Vagina (tissue), 2 donors: Measurements from ENCODE around the gene RNH1. TPM values are rescaled to one million over a fixed set of nuclear protein-coding genes. Genes with fewer than 3 reads are reported as not detected.

ENCODE experiments used
- DNase-seq, 2 donors: peaks; one replicate each; pipeline ENCODE4 v3.0.0-alpha.2; 2017; ENCODE audit errors: extremely low spot score in 2 of 2
- H3K27ac ChIP-seq: fragments of 200-600 bp; sonication (generic); one replicate; pipeline ENCODE4 v1.5.1; 2019
- H3K27me3 ChIP-seq: fragments of 200-600 bp; sonication (generic); one replicate; pipeline ENCODE4 v1.5.1; 2019
- H3K36me3 ChIP-seq, 2 donors: fragments of 200-600 bp; sonication (generic); one replicate each; pipeline ENCODE4 v1.5.1; 2017 to 2019
- H3K4me1 ChIP-seq: fragments of 200-600 bp; sonication (generic); one replicate; pipeline ENCODE4 v1.5.1; 2019
- H3K4me3 ChIP-seq, 2 donors: fragments of 200-600 bp; sonication (generic); 1 replicate in 1 of 2; 2 replicates in 1 of 2; pipeline ENCODE4 v1.5.1; 2016 to 2019
- H3K9me3 ChIP-seq: fragments of 200-600 bp; sonication (generic); one replicate; pipeline ENCODE4 v1.5.1; 2019
- POLR2A ChIP-seq, 2 donors: fragments of 450-650 bp; IDR thresholded peaks; one replicate each; pipeline ENCODE4 v1.6.1; 2017; ENCODE audit warnings: antibody characterized with exemption in 2 of 2, mild to moderate bottlenecking in 2 of 2, moderate library complexity in 2 of 2
- POLR2AphosphoS5 ChIP-seq, 2 donors: sonication (generic); formaldehyde crosslinking; IDR thresholded peaks; one replicate each; pipeline ENCODE4 v1.9.0; 2017; ENCODE audit warnings: antibody characterized with exemption in 2 of 2, mild to moderate bottlenecking in 2 of 2, low read depth in 1 of 2; ENCODE audit not compliant: insufficient read depth in 1 of 2
- intact Hi-C: fragments of 100-400 bp; cut with DNase I; formaldehyde crosslinking; loops from one replicate; pipeline ENCODE4 v1.15.1; 2023
- total RNA-seq: library from RNA; depleted of rRNA; stranded (reverse); fragments of >200 nt; gene quantifications from one replicate; pipeline ENCODE4 v1.2.3, GENCODE V29; 2016
- TF ChIP-seq, protein P1 (sequence below), 3 experiments: fragments of 450-650 bp in 2 of 3; fragments of 200-600 bp in 1 of 3; sonication (generic) in 1 of 3; IDR thresholded peaks; one replicate each; pipeline ENCODE4 v1.5.1; 2017 to 2019; ENCODE audit warnings: antibody characterized with exemption in 3 of 3, mild to moderate bottlenecking in 2 of 3, moderate library complexity in 2 of 3

The RNH1 gene
- total RNA-seq, 1 donor from 2014 or later: 252 TPM

DNA sequence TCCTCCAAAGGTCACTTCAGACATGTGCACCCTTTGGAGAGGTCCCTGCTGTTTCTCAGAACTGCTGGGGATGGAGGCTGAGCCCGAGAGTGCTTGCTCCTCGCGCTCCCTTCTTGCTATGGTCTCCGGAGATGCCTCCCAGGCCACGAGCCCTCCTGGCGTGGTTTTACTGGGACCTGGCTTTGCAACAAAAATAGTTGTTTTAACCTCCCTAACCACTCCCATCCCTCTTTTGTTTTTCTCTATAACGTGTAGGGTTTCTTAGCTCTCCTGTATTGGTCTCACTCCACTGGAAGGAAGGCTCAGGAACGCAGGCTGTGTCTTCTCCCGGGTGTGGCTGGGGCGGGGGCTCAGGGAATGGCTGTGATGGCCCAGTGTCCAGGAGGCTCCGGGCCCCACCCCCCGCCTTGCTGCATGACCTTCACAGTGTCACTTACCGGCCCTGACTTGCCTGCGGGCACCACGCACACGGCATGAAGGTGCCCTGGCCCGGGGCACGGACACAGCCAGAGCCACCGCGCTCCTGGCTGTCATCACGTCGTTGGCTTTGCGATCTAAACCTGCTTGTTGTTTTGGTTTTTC, 51.4 kb downstream of the RNH1 start:
- intact Hi-C loops: no loop called here
- no peak for DNase-seq
- Histone ChIP-seq H3K4me3 (no peak overlapping the region), H3K27me3 (no peaks in the 10 kb centered on the region), H3K36me3 (peaks cover 0 to 18% of the 10 kb centered on the region in 2 donors), H3K4me1 (peaks cover 13% of the 10 kb centered on the region), H3K9me3 (no peaks in the 10 kb centered on the region), H3K27ac (no peak overlapping the region)
- TF ChIP-seq POLR2A (IDR thresholded peaks at IDR 0.05): no peak
- no peak for TF ChIP-seq POLR2AphosphoS5 (IDR thresholded peaks at IDR 0.05; ENCODE audit: insufficient read depth in 1 of 2, low read depth in 1 of 2)
- TF ChIP-seq, protein P1, sequence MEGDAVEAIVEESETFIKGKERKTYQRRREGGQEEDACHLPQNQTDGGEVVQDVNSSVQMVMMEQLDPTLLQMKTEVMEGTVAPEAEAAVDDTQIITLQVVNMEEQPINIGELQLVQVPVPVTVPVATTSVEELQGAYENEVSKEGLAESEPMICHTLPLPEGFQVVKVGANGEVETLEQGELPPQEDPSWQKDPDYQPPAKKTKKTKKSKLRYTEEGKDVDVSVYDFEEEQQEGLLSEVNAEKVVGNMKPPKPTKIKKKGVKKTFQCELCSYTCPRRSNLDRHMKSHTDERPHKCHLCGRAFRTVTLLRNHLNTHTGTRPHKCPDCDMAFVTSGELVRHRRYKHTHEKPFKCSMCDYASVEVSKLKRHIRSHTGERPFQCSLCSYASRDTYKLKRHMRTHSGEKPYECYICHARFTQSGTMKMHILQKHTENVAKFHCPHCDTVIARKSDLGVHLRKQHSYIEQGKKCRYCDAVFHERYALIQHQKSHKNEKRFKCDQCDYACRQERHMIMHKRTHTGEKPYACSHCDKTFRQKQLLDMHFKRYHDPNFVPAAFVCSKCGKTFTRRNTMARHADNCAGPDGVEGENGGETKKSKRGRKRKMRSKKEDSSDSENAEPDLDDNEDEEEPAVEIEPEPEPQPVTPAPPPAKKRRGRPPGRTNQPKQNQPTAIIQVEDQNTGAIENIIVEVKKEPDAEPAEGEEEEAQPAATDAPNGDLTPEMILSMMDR (IDR thresholded peaks at IDR 0.05): no peak

DNA sequence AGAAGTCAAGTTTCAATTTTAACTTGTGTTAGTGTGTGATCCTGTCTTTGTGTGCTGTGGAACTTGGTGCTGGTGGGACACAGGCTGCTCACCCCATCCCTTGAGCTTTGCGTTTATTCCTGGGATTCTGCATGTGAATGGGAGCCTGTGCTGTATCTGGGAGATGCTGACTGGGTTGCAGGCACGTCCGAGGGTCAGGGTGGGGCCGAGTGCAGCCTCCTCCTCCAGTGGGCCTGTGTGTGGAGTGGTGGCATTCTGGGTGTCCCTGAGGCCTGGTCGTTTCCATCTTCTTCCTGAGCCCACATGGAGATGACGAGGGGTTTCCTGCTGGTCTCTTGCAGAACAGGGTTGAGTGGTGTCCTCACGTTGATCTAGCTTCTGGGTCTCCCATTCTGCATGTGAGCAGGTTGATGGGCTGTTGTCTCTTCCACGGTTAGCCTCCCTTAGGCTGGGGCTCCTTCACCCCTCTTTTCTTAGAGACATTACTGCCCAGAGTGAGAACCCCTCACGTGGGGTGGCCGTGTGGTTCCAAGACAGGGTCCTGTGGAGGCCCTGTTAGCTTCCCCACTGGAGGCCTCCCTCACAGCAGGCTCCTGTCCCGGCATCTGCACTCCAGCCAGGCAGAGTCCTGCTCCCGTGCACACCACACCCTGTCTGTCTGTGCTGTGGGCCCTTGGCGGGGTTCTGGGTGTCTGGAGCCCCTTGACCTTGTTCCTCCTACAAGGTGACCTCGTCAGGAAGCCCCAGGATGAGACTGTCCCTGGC, 52.1 kb downstream of the RNH1 start:
- no peaks in the 10 kb centered on the region for H3K9me3 ChIP-seq
- no peak overlapping the region for H3K4me3 ChIP-seq
- peaks cover 14% of the 10 kb centered on the region for H3K4me1 ChIP-seq
- H3K27ac ChIP-seq: no peak overlapping the region
- H3K27me3 ChIP-seq: no peaks in the 10 kb centered on the region
- intact Hi-C loops: loop anchor here (5.0 kb wide), 1 partner anchor 47 kb away; no protein-coding TSS in a partner anchor
- peaks cover 0 to 14% of the 10 kb centered on the region in 2 donors for H3K36me3 ChIP-seq
- no peak for TF ChIP-seq POLR2AphosphoS5 (IDR thresholded peaks at IDR 0.05; ENCODE audit: insufficient read depth in 1 of 2, low read depth in 1 of 2)
- TF ChIP-seq POLR2A (IDR thresholded peaks at IDR 0.05): no peak
- TF ChIP-seq, protein P1 (IDR thresholded peaks at IDR 0.05): no peak
- no peak for DNase-seq

DNA sequence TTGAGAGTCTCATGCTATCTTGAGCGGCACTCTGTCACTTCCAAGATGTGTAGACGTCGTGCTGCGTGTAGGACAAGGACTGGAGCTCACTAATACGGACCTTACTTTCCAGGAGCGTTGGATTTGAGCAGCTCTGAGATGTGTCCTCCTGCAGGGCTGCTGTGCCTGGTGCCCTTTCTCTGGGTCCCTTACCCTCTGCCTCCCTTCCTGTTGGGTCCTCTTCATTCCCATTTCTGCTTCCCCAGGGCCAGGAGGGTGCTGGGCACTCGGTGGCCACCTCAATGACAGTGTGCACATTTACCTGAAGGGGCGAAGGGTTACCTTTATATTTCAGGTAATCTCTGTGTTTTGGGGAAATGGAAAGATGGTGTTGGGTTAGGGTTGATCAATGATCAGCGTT, 53.0 kb downstream of the RNH1 start:
- intact Hi-C loops: loop anchor here (5.0 kb wide), 1 partner anchor 48 kb away; no protein-coding TSS in a partner anchor
- H3K36me3 ChIP-seq: peaks cover 0 to 14% of the 10 kb centered on the region in 2 donors
- H3K4me1 ChIP-seq: peaks cover 22% of the 10 kb centered on the region
- H3K4me3 ChIP-seq: no peak overlapping the region
- H3K9me3 ChIP-seq: no peaks in the 10 kb centered on the region
- no peaks in the 10 kb centered on the region for H3K27me3 ChIP-seq
- TF ChIP-seq, protein P1 (IDR thresholded peaks at IDR 0.05): no peak
- no peak for TF ChIP-seq POLR2A (IDR thresholded peaks at IDR 0.05)
- TF ChIP-seq POLR2AphosphoS5 (IDR thresholded peaks at IDR 0.05; ENCODE audit: insufficient read depth in 1 of 2, low read depth in 1 of 2): no peak
- no peak overlapping the region for H3K27ac ChIP-seq
- no peak for DNase-seq

DNA sequence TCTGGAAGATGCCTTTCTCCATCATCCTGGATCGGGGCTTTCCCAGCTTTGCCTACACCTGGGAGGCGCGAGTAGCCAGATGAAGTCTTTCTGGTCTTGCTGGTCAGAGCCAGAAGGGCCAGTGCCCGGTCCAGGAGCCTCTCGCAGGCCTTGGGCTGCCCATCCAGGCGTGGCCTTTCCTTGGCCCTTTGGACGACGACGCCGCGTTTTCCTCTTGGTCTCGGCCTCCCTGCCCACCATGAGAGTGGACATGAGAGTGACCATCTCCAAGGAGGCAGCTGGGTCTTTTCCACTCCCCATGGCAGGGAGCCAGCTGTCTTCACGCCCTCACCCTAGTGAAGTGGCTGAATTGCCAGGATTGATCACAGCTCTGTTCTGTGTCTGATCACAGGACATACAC, 53.5 kb downstream of the RNH1 start:
- TF ChIP-seq POLR2A (IDR thresholded peaks at IDR 0.05): no peak
- no peak for TF ChIP-seq POLR2AphosphoS5 (IDR thresholded peaks at IDR 0.05; ENCODE audit: insufficient read depth in 1 of 2, low read depth in 1 of 2)
- TF ChIP-seq, protein P1 (IDR thresholded peaks at IDR 0.05): no peak
- Histone ChIP-seq H3K27me3 (no peaks in the 10 kb centered on the region), H3K9me3 (no peaks in the 10 kb centered on the region), H3K4me1 (peaks cover 27% of the 10 kb centered on the region), H3K36me3 (peaks cover 0 to 14% of the 10 kb centered on the region in 2 donors), H3K4me3 (no peak overlapping the region), H3K27ac (no peak overlapping the region)
- intact Hi-C loops: loop anchor here (5.0 kb wide), 1 partner anchor 49 kb away; no protein-coding TSS in a partner anchor
- DNase-seq: no peak
